ENCODE measurements around the gene ALKBH5.

ALKBH5 gene

GRCh38 chr17:18227635-18228034 lies 44.0 kb downstream of the ALKBH5 start:
- no peak for DNase-seq (ENCODE audit: low spot score)
- TF ChIP-seq, protein P1, sequence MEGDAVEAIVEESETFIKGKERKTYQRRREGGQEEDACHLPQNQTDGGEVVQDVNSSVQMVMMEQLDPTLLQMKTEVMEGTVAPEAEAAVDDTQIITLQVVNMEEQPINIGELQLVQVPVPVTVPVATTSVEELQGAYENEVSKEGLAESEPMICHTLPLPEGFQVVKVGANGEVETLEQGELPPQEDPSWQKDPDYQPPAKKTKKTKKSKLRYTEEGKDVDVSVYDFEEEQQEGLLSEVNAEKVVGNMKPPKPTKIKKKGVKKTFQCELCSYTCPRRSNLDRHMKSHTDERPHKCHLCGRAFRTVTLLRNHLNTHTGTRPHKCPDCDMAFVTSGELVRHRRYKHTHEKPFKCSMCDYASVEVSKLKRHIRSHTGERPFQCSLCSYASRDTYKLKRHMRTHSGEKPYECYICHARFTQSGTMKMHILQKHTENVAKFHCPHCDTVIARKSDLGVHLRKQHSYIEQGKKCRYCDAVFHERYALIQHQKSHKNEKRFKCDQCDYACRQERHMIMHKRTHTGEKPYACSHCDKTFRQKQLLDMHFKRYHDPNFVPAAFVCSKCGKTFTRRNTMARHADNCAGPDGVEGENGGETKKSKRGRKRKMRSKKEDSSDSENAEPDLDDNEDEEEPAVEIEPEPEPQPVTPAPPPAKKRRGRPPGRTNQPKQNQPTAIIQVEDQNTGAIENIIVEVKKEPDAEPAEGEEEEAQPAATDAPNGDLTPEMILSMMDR (IDR thresholded peaks at IDR 0.05; ENCODE audit: extremely low read depth, missing control alignments) = no peak

DNA sequence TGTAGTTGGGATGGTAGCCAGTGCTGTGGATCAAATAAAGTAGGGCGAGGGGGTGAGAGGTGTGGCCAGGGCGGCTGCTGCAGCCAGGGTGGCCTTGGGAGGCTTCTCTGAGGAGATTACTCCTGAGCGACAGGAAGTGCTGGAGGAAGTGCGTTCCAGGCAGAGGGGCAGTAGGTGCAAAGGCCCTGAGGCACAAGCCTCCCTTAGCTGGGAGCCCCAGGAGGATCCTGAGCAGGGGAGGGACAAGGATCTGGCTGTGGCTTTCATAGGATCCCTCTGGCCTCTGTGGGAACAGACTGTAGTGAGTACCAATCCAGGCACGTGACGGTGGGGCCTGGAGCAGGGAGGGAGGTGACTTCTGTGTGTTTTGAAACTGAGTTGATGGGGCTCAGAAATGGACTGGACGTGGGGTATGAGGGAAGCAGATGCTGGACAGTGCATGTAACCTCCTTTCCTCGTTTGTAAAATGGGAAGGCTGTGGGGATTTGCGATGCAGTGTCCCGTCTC lies 44.6 kb downstream of the ALKBH5 start:
- no peak for DNase-seq (ENCODE audit: low spot score)
- TF ChIP-seq, protein P1 (IDR thresholded peaks at IDR 0.05; ENCODE audit: extremely low read depth, missing control alignments) = no peak

GRCh38 chr17:18229254-18229653 lies 45.6 kb downstream of the ALKBH5 start:
- TF ChIP-seq, protein P1 (IDR thresholded peaks at IDR 0.05; ENCODE audit: extremely low read depth, missing control alignments) = no peak
- no peak for DNase-seq (ENCODE audit: low spot score)

- no peak for DNase-seq (ENCODE audit: low spot score)
- TF ChIP-seq, protein P1 (IDR thresholded peaks at IDR 0.05; ENCODE audit: extremely low read depth, missing control alignments) = no peak
Observed at GRCh38 chr17:18229771-18230170, 46.1 kb downstream of the ALKBH5 start.

GRCh38 chr17:18230288-18231141 lies 46.9 kb downstream of the ALKBH5 start:
- TF ChIP-seq, protein P1 (IDR thresholded peaks at IDR 0.05; ENCODE audit: extremely low read depth, missing control alignments) = no peak
- DNase-seq (ENCODE audit: low spot score) = no peak

GRCh38 chr17:18231164-18231563 lies 47.5 kb downstream of the ALKBH5 start:
- TF ChIP-seq, protein P1 (IDR thresholded peaks at IDR 0.05; ENCODE audit: extremely low read depth, missing control alignments) = no peak
- DNase-seq (ENCODE audit: low spot score) = no peak

DNA sequence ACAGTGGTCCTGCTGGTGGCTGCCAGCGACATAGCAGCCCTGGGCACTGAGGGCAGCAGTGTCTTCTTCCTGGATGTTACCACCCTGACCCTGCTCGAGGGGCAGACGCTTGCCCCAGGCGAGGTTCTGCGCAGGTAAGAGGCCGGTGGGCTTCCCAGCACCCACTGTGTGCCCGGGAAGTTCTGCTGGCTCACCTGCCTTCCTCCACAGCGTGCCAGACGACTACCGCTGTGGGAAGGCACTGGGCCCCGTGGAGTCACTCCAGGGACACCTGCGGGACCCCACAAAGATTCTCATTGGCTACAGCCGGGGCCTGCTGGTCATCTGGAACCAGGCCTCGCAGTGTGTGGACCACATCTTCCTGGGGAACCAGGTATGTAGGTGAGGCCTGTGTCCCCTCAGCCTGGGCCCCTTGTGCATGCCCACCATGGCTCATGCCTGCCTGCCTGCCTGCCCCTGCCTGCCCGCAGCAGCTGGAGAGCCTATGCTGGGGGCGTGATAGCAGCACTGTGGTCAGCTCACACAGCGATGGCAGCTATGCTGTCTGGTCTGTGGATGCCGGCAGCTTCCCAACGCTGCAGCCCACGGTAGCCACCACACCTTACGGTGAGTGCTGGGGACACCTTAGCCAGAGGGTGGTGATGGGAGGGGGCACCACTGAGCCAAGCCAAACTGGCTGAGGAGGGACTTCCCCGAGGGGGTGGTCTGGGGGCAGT lies 50.3 kb downstream of the ALKBH5 start:
- no peak for DNase-seq (ENCODE audit: low spot score)
- TF ChIP-seq, protein P1 (IDR thresholded peaks at IDR 0.05; ENCODE audit: extremely low read depth, missing control alignments) = no peak

Data from GM20000 (cell line).